ENCODE data around the gene PHF20.

Gene PHF20

DNA sequence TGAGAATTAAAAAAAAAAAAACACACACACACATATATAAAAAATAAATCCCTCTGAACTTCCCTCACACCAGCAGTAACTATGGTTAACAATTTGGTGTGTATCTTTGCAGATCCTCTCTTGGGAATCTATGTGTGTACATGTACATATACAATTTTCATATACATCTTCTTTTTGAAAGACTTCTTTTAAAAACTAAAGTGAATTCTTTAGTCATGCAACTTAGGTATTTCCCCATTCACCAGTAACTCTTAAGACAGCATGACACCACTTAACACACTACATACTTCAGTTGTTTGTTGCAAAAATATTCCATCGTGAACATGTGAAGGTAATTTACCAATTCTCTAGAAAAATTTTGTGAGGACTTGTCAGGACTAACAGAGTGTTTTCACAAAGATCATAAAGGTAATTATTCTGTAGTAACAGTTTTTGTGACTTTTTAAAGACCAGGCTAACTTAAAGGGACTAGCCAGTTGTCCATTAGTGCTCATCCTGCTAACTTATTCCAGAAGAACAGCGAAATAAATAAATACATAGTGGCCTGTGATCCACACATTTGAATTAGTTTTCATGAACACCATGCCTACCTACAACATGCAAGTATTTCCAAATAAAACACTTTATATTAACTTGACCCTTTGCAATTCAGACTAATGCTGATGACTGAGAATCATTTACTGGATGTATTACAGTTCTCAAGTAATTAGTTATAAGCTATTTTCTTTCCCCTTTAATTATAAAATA lies 41.8 kb upstream of the PHF20 start:
- H3K4me3 ChIP-seq (ENCODE audit: control insufficient read depth, low read depth, low read length) = no peak overlapping the region
- no peak for TF ChIP-seq CTCF (IDR thresholded peaks at IDR 0.05; ENCODE audit: control insufficient read depth, insufficient read depth, low read depth, low read length, missing control alignments)
- no peak for DNase-seq (ENCODE audit: low read depth)

- no peak for TF ChIP-seq CTCF (IDR thresholded peaks at IDR 0.05; ENCODE audit: control insufficient read depth, insufficient read depth, low read depth, low read length, missing control alignments)
- no peak overlapping the region for H3K4me3 ChIP-seq (ENCODE audit: control insufficient read depth, low read depth, low read length)
- no peak for DNase-seq (ENCODE audit: low read depth)
Observed at GRCh38 chr20:35730583-35731468, 41.0 kb upstream of the PHF20 start.

- TF ChIP-seq CTCF (IDR thresholded peaks at IDR 0.05; ENCODE audit: control insufficient read depth, insufficient read depth, low read depth, low read length, missing control alignments) = no peak
- no peak overlapping the region for H3K4me3 ChIP-seq (ENCODE audit: control insufficient read depth, low read depth, low read length)
- no peak for DNase-seq (ENCODE audit: low read depth)
Observed at GRCh38 chr20:35731469-35731788, 40.4 kb upstream of the PHF20 start.

DNA sequence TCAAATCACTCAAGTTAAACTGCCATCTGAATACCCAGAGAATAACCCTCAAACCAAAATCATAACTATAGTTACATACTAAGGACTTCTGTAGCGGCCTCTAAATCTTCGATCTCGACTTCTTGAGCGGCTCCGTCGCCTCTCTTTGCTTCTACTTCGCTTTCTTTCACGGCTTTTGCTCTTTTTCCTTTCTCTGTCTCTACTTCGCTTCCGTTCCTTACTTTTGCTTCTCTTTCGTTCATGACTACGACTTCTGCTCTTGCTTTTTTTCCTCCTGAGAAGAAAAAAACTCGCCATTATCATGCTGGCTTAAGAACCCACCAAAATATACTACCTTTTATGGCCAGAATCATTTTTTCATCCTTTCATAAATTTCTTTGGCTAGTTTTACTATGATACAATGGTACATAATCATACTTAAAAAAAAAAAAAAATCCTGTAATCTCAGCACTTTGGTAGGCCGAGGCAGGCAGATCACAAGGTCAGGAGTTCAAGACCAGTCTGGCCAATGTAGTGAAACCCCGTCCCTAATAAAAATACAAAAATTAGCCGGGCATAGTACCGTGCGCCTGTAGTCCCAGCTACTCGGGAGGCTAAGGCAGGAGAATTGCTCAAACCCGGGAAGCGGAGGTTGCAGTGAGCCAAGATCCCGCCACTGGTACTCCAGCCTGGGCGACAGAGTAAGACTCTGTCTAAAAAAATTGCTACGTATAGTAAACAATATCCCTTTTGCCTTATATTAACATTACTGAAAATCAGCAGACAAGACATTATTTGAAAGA lies 39.8 kb upstream of the PHF20 start:
- DNase-seq (ENCODE audit: low read depth) = no peak
- no peak for TF ChIP-seq CTCF (IDR thresholded peaks at IDR 0.05; ENCODE audit: control insufficient read depth, insufficient read depth, low read depth, low read length, missing control alignments)
- H3K4me3 ChIP-seq (ENCODE audit: control insufficient read depth, low read depth, low read length) = no peak overlapping the region

- no peak overlapping the region for H3K4me3 ChIP-seq (ENCODE audit: control insufficient read depth, low read depth, low read length)
- no peak for DNase-seq (ENCODE audit: low read depth)
- TF ChIP-seq CTCF (IDR thresholded peaks at IDR 0.05; ENCODE audit: control insufficient read depth, insufficient read depth, low read depth, low read length, missing control alignments) = no peak
Observed at GRCh38 chr20:35732644-35732982, 39.2 kb upstream of the PHF20 start.

DNA sequence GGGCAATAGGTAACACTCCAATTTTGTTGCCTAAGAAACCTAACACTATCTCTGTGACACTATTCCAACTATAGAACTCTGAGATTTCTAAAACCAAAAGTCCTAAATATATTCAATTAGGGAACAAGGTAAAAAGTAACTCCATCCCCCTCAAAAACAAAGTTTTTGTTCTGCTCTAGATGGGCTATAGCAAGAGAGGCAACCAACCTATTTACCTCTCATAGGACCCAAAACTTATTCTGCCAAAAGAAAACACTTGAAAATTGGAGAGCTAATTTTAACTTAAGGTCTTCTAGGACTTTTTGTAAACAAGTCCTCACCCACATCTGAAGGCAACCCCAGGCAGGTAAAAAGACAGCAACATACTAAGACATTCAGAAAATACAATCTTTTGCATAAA lies 37.4 kb upstream of the PHF20 start:
- TF ChIP-seq CTCF (IDR thresholded peaks at IDR 0.05; ENCODE audit: control insufficient read depth, insufficient read depth, low read depth, low read length, missing control alignments) = no peak
- H3K4me3 ChIP-seq (ENCODE audit: control insufficient read depth, low read depth, low read length) = no peak overlapping the region
- no peak for DNase-seq (ENCODE audit: low read depth)
